ENCODE measurements around the gene IDH3A. TPM values are rescaled to one million over a fixed set of nuclear protein-coding genes. Genes with fewer than 3 reads are reported as not detected.

Gene IDH3A
- total RNA-seq, 8 experiments from 2014 or later: 15.1 to 66.4 (median 26.0) TPM

DNA sequence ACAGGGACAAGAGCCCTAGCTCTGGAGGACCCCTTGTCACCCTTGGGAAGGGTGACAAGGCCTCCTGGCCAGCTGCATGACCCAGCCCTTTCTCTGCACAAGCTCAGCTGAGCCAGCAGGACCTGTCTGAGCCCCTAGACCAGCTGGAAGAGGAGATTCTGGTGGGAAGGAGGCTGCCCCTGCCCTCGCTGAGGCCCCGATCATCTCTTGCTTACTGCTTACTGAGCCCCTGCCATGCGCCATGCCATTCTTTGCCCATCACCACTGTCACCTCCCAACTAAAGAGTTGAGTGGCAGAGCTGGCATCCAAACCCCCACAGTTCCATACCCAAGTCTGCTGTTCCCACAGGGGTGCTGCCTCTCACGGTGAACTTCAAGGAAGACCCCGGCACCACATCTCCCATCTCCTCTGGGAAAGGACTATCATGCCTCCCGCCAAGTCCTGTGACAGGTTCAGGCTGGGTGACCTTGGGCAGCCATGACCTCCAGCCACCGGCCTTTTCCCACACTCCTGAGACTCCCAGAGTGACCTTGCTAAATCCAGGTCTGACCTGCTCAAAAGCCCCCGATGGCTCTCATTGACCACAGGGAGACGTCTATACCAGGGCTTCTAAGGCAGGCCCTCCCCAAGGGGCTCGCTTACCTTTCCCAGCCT is 51.2 kb downstream of the IDH3A start:
- Histone ChIP-seq H3K4me3 (no peak overlapping the region), H3K4me1 (replicated peaks in 1 of 2) (peaks cover 0 to 3% of the 10 kb centered on the region in 2 donors), H3K27ac (no peak overlapping the region)
- ATAC-seq (replicated peaks in 6 of 8): no peak
- WGBS, 10 experiments: 70 to 100% (median 91%) methylated on average over 1 to 5 of the region's 10 CpGs; no CpG with 5 or more reads in 4 of the 10 experiments
- in situ Hi-C loops (cut with MboI; ENCODE audit: low pct_unique_long_range_greater_than_20kb in 2 of 9, low sequenced_read_pairs in 9 of 9, unreplicated experiment in 9 of 9): no loop called here

DNA sequence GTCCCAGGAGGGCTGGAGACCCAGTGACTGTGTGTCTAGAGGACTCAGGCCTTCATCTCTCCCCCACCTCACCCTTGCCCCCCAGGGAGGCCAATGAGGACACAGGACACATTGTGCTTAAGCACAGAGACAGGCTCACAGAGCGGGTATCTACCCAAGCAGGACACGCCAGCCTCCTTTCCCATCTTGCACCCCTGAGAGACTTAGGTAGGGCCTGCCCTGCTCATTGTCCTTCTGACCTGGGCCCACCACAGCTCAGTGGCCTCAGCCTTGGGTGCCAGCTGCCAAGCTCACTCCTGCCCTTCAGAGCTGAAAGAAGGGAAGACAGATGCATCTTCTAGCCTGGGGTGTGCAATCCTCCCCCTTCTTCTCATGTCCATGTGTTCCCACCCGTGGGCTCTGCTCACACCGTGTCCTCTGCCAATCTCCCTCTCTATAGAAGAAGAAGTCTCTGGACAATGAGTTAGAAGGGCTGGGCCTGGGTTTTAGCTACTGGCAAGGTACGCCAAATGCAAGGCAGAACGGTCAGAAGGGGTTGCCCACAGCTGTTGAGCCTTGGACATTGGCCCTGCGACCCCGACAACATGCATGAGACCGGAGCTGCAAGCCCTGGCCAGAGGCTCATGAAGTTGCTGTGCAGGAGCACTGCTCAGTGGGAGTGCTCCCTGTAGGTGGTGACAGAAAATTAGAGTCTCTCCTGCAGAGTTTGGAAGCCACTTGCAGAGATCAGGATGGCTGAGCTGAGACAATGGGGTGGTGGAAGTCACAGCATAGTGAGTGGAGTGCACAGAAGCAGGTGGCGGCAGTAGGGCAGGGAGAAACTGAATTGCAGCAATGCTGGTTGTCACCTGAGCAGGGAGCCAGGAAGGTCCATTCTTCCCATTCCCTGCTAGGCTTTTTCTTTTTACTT is 52.4 kb downstream of the IDH3A start:
- H3K27ac ChIP-seq: no peak overlapping the region

DNA sequence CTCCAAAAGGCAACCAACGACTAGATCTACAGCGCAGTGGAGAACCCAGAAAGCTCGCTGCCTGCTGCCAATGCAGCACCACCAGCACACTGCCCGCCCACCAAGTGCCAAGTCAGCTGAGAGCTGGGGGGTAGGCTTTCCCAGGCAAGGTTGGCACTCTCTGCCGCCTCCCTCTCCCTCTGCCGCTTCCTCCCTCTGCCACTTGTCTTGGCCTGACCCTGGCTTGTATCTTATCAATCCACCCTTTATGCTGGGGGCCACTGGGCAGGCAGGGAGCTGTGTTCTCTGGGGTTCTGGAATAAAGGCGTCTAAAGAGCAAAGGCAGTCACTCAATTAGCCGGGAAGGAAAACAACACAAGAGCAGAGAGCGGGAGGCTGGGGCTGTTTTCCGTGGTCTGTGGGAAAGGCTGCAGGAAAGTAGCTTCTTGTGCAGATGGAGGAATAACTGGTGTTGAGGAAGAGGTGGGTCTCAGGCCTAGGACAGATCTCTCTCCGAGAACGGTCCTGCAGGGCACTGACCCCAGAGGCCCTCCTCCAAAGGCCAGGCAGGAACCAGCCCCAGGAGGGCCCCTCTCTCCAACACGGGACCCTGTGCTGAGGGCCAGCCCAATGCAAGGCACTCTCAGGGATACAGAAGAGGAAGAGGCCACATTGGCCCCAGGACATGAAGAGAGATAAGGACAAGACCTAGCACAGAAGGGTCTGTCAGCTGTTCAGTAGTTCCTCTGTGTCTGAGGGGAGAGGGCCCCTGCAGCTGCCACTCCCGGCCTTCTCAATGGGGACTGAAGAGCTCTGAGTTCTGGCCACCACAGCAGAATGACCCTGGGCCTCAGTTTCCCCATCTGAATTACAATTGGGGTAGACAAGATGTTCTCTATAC is 54.4 kb downstream of the IDH3A start:
- in situ Hi-C loops (cut with MboI; ENCODE audit: low pct_unique_long_range_greater_than_20kb in 2 of 9, low sequenced_read_pairs in 9 of 9, unreplicated experiment in 9 of 9): no loop called here
- ATAC-seq (replicated peaks in 6 of 8): no peak
- no peak overlapping the region for H3K27ac ChIP-seq
- 40 to 100% (median 80%) methylated on average over 2 to 3 of the region's 14 CpGs; no CpG with 5 or more reads in 5 of the 10 experiments for WGBS, 10 experiments
- peaks cover 0 to 3% of the 10 kb centered on the region in 2 donors for H3K4me1 ChIP-seq (replicated peaks in 1 of 2)
- H3K4me3 ChIP-seq: no peak overlapping the region

More for the DNA sequence above, 52.4 kb downstream of the IDH3A start:
- Histone ChIP-seq H3K4me1 (replicated peaks in 1 of 2) (peaks cover 0 to 3% of the 10 kb centered on the region in 2 donors), H3K4me3 (no peak overlapping the region)
- no peak for ATAC-seq (replicated peaks in 6 of 8)
- in situ Hi-C loops (cut with MboI; ENCODE audit: low pct_unique_long_range_greater_than_20kb in 2 of 9, low sequenced_read_pairs in 9 of 9, unreplicated experiment in 9 of 9): no loop called here
- WGBS, 10 experiments: 45 to 100% (median 80%) methylated on average over 1 to 5 of the region's 10 CpGs; no CpG with 5 or more reads in 1 of the 10 experiments

DNA sequence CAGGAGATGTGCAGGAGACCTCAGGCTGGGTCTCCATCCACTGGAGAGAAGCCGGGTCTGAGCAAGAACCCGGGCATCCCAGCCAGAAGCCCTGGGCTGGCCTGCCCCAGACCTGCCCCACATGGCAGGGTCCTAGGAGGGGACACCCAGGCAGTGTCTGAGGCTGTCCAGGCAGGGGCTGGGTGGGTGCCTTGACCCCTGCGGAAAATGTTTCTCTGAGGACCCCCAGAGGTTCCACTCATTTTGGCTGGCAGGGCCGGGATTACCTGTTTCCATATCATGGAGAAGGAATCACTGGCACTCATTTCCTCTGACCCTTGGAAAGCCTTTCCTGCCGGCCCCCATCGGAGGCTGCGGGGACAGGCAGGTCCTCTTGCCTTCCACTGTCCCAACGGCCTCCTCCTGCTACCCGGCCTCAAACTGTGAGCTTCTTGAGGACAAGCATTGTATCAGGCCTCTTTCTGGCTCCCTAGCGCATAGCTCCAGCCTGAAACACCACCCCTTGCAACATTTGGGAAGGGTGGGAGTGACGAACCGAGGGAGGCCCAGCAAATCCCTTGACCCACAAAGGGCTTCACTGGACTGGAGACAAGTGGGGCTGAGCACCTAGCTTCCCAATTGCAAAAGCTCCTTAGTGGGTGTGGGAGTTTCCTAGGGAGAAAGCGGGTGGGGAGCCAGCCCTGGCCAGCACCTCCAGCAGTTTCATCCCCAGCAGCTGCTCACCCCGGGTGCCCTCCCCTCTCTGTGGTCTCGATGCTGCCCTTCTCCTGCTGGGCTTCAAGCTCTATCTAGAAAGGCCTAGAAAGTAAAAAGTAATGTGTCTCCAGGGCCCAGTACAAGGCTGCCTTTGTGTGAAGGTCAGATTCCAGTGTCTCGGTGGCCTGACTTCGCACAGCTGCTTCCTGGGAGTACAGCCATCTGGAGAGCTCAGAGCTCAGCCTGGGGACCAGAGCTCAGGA is 55.5 kb downstream of the IDH3A start:
- in situ Hi-C loops (cut with MboI; ENCODE audit: low pct_unique_long_range_greater_than_20kb in 2 of 9, low sequenced_read_pairs in 9 of 9, unreplicated experiment in 9 of 9): no loop called here
- Histone ChIP-seq H3K27ac (no peak overlapping the region), H3K4me1 (replicated peaks in 1 of 2) (peaks cover 0 to 3% of the 10 kb centered on the region in 2 donors), H3K4me3 (no peak overlapping the region)
- 49 to 93% (median 70%) methylated on average over 3 to 12 of the region's 17 CpGs; no CpG with 5 or more reads in 4 of the 10 experiments for WGBS, 10 experiments
- ATAC-seq (replicated peaks in 6 of 8): peak in 3 of 8 experiments; percentile 24 to 53 (median 33)

DNA sequence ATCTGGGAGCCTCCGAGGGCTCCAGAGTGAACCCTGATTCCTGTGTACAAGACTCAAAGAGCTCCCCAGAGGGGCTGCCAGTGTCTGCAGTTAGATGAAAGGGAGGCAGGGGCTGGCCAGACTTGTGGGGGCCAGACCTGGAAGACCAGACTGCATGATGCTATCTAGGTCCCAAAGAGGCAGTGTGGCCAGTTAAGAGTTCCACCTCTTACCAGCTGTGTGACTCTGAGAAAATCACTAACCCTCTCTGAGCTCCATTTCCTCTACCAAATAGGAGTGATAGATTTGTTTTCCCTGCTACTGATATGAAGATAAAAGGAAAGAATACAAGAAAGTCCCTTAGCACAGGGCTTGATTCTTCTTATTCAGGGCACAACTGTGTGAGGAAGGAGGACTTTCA is 56.2 kb downstream of the IDH3A start:
- Histone ChIP-seq H3K4me1 (replicated peaks in 1 of 2) (peaks cover 0 to 3% of the 10 kb centered on the region in 2 donors), H3K27ac (no peak overlapping the region), H3K4me3 (no peak overlapping the region)
- 67 to 75% methylated on average over 1 of the region's 1 CpG; no CpG with 5 or more reads in 8 of the 10 experiments for WGBS, 10 experiments
- in situ Hi-C loops (cut with MboI; ENCODE audit: low pct_unique_long_range_greater_than_20kb in 2 of 9, low sequenced_read_pairs in 9 of 9, unreplicated experiment in 9 of 9): no loop called here
- no peak for ATAC-seq (replicated peaks in 6 of 8)

DNA sequence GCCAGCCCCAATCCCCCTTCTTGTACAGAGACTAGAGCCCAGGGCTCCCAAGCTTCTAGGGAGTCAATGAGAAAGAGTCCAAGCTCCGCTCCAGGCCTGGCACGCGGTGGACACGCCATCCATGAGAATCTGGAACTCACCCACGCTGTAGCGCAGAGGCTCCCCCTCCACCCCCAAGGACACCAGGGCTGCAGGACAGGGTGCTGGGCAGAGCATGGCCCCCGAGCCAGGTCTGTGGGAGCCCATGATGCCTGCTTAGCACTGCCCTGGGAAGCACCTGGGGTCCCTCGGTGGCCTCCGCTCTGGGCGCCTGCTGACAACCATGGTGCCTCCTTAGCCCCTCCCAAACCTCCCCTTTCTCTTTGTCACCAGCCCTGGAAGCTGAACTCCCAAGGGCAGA is 56.7 kb downstream of the IDH3A start:
- 81 to 100% (median 95%) methylated on average over 1 to 3 of the region's 10 CpGs; no CpG with 5 or more reads in 6 of the 10 experiments for WGBS, 10 experiments
- in situ Hi-C loops (cut with MboI; ENCODE audit: low pct_unique_long_range_greater_than_20kb in 2 of 9, low sequenced_read_pairs in 9 of 9, unreplicated experiment in 9 of 9): no loop called here
- ATAC-seq (replicated peaks in 6 of 8): no peak

DNA sequence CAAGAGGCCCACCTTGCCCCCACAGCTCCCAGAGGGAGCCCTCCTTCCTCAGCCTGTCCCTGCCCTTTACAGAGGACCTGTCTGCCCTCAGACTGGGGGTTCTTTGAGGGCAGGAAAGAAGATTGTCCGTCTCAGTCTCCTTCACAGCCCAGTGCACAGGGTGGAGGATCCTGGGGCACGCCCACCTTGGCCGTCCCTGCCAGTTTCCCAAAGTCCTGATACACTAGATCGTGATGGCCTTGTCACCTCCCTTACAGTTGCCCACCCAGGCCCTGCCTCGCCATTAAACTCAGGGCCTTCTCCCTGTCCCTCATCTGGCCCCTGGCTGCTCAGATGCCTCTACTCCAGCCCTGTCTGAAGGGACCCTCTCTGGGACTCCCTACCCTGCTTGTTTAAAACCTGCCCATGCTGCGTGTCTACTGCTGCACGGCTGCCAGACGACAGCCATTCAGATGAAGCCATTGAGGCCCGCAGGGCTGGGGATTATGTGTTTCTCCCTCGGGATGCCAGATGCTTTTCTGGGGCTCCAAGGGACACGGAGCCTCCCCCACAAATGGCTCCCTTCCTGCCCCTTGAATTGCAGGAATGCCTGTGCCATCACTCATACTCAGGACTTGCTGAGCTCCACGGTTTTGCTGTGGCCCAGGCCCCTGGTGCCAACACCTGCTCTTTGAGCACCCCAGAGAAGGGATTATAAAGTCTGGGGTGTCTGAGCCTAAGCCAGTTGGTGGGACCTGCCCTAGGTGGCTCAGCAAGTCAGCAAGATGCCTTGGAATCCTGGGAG is 57.4 kb downstream of the IDH3A start:
- H3K4me3 ChIP-seq: no peak overlapping the region
- no peak overlapping the region for H3K27ac ChIP-seq
- in situ Hi-C loops (cut with MboI; ENCODE audit: low pct_unique_long_range_greater_than_20kb in 2 of 9, low sequenced_read_pairs in 9 of 9, unreplicated experiment in 9 of 9): no loop called here
- WGBS, 10 experiments: 0 to 92% (median 60%) methylated on average over 1 to 7 of the region's 12 CpGs; no CpG with 5 or more reads in 3 of the 10 experiments
- peak in 2 of 8 experiments; percentile 13 to 18 for ATAC-seq (replicated peaks in 6 of 8)
- peaks cover 0 to 9% of the 10 kb centered on the region in 2 donors for H3K4me1 ChIP-seq (replicated peaks in 1 of 2)

More for the DNA sequence above, 56.7 kb downstream of the IDH3A start:
- H3K4me3 ChIP-seq: no peak overlapping the region
- H3K27ac ChIP-seq: no peak overlapping the region
- H3K4me1 ChIP-seq (replicated peaks in 1 of 2): peaks cover 0 to 4% of the 10 kb centered on the region in 2 donors

DNA sequence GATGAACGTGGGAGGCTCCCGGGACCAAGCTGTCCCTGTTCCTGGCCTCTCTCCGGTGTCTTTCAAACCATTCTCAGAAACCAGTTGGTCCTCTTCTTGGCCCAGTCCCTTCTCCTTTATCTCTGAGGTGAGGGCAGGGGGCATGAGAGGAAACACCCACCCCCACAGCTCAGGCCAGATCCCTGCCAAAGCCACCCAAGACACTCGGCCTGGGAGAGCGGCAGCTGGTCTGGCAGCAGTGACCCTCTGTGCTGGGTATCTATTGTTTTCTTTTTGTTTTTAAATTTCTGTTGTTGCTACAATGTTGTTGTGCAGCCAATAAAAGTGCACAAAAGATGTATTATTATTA is 57.9 kb downstream of the IDH3A start:
- peaks cover 0 to 9% of the 10 kb centered on the region in 2 donors for H3K4me1 ChIP-seq (replicated peaks in 1 of 2)
- no peak overlapping the region for H3K4me3 ChIP-seq
- in situ Hi-C loops (cut with MboI; ENCODE audit: low pct_unique_long_range_greater_than_20kb in 2 of 9, low sequenced_read_pairs in 9 of 9, unreplicated experiment in 9 of 9): no loop called here
- ATAC-seq (replicated peaks in 6 of 8): no peak
- 50 to 85% (median 73%) methylated on average over 1 to 5 of the region's 5 CpGs; no CpG with 5 or more reads in 7 of the 10 experiments for WGBS, 10 experiments
- H3K27ac ChIP-seq: no peak overlapping the region

DNA sequence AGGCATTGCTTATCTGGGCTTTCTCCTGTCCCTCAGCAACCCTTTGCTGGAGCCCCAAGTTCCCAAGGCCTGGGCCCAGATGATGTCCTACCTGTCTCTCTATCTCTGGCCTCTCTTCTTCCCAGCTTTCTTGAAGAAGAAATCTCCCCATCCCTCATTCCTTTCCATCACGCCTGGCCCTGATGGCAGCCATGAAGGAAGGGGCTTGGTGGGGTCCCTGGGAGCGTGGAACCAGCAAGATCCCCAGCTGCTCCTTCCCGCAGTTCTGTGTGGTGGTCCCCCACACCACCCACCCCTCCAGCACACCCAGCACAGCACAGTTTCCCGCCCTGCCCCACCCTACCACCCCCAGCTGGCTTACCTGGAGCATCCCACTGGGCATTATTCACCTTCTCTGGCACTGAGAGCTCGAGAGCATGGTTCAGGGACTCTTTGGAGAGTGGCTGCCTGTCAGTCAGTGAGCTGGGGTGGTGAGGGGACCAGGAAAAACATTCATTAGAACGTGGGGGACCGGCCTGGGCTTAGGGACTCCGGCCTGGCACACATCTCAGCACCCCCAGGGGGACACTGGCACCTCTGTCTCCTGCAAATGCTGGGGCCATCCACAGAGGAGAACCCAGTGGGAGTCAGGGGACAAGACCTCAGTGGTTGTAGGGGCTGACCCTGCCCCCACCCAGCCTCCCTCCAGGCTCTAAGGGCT is 58.6 kb downstream of the IDH3A start:
- peaks cover 5 to 14% of the 10 kb centered on the region in 2 donors for H3K4me1 ChIP-seq (replicated peaks in 1 of 2)
- whole genome bisulfite sequencing, 10 experiments: no CpG with 5 or more reads among the region's 8 CpGs
- no peak for ATAC-seq (replicated peaks in 6 of 8)
- H3K27ac ChIP-seq: no peak overlapping the region
- H3K4me3 ChIP-seq: no peak overlapping the region
- in situ Hi-C loops (cut with MboI; ENCODE audit: low pct_unique_long_range_greater_than_20kb in 2 of 9, low sequenced_read_pairs in 9 of 9, unreplicated experiment in 9 of 9): no loop called here

DNA sequence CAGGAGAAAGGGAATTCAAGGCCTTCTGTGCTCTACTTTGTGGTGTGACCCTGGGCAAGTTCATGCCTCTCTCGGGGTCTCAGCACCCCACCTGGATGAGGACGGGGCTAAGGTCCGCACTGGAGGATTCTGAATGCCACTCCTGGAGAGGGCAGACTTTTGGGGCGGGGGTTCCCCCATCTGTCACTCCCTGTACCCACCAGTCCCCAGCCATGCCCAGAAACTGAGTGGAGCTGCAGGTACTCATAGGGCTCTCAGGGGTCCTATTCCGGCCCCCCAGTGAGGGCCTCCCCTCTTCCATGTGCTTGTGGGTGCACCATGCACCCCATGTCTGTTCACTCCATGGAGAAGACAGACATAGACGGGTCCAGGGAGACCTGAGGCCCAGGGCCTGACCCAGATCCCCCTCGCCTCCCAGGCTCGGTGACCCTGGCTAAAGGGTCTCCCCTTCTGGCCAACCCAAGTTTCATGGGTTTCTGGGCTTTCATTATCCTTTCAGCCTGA is 59.2 kb downstream of the IDH3A start:
- in situ Hi-C loops (cut with MboI; ENCODE audit: low pct_unique_long_range_greater_than_20kb in 2 of 9, low sequenced_read_pairs in 9 of 9, unreplicated experiment in 9 of 9): no loop called here
- 82 to 100% (median 90%) methylated on average over 2 to 4 of the region's 8 CpGs; no CpG with 5 or more reads in 6 of the 10 experiments for WGBS, 10 experiments
- H3K4me3 ChIP-seq: no peak overlapping the region
- no peak for ATAC-seq (replicated peaks in 6 of 8)
- H3K27ac ChIP-seq: no peak overlapping the region
- peaks cover 10 to 19% of the 10 kb centered on the region in 2 donors for H3K4me1 ChIP-seq (replicated peaks in 1 of 2)

All from motor neuron (in vitro differentiated cells).